Ishikawa (cell line): ENCODE results near the gene ADAMTS20.

Source experiments
- CEBPB ChIP-seq: IDR thresholded peaks from 2 replicates; pipeline ENCODE4 v1.6.1; 2012
- CREB1 ChIP-seq: IDR thresholded peaks from 2 replicates; pipeline ENCODE4 v1.6.1; 2012; ENCODE audit warnings: low read depth
- EGR1 ChIP-seq: IDR thresholded peaks from 2 replicates; pipeline ENCODE4 v1.6.1; 2012
- EP300 ChIP-seq: IDR thresholded peaks from 2 replicates; pipeline ENCODE4 v1.6.1; 2012; ENCODE audit warnings: borderline replicate concordance
- FOXM1 ChIP-seq: IDR thresholded peaks from 2 replicates; pipeline ENCODE4 v1.6.1; 2012; ENCODE audit warnings: low read depth, borderline replicate concordance
- NFIC ChIP-seq: IDR thresholded peaks from 2 replicates; pipeline ENCODE4 v1.6.1; 2012
- RAD21 ChIP-seq: IDR thresholded peaks from 2 replicates; pipeline ENCODE4 v1.6.1; 2012; ENCODE audit warnings: low read depth
- TAF1 ChIP-seq: IDR thresholded peaks from 2 replicates; pipeline ENCODE4 v1.6.1; 2012; ENCODE audit warnings: low read depth, mild to moderate bottlenecking
- TCF12 ChIP-seq: IDR thresholded peaks from 2 replicates; pipeline ENCODE4 v1.6.1; 2012; ENCODE audit warnings: low read depth
- TEAD4 ChIP-seq: IDR thresholded peaks from 2 replicates; pipeline ENCODE4 v1.6.1; 2012
- YY1 ChIP-seq: IDR thresholded peaks from 2 replicates; pipeline ENCODE4 v1.6.1; 2012; ENCODE audit warnings: low read depth
- ZBTB7A ChIP-seq: IDR thresholded peaks from 2 replicates; pipeline ENCODE4 v1.6.1; 2012; ENCODE audit warnings: low read depth
- TF ChIP-seq, protein P1 (sequence below): IDR thresholded peaks from 2 replicates; pipeline ENCODE4 v1.6.1; 2012
- TF ChIP-seq, protein P2 (sequence below): IDR thresholded peaks from 2 replicates; pipeline ENCODE4 v1.6.1; 2012
- TF ChIP-seq, protein P3 (sequence below): IDR thresholded peaks from 2 replicates; pipeline ENCODE4 v1.6.1; 2012; ENCODE audit warnings: low read depth, mild to moderate bottlenecking

Gene ADAMTS20

GRCh38 chr12:43315961-43316360 lies 236.0 kb downstream of the ADAMTS20 start:
- TF ChIP-seq YY1 (no peak), FOXM1 (no peak), CEBPB (no peak), EP300 (no peak), ZBTB7A (no peak), NFIC (no peak), TEAD4 (no peak)
- TF ChIP-seq, protein P1, sequence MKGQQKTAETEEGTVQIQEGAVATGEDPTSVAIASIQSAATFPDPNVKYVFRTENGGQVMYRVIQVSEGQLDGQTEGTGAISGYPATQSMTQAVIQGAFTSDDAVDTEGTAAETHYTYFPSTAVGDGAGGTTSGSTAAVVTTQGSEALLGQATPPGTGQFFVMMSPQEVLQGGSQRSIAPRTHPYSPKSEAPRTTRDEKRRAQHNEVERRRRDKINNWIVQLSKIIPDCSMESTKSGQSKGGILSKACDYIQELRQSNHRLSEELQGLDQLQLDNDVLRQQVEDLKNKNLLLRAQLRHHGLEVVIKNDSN: no peak

- TF ChIP-seq TAF1: no peak
- no peak for TF ChIP-seq NFIC
- TF ChIP-seq FOXM1: no peak
- no peak for TF ChIP-seq EGR1
Observed at GRCh38 chr12:43312991-43313505, 239.0 kb downstream of the ADAMTS20 start.

- no peak for TF ChIP-seq CREB1
- TF ChIP-seq RAD21: no peak
- TF ChIP-seq, protein P2, sequence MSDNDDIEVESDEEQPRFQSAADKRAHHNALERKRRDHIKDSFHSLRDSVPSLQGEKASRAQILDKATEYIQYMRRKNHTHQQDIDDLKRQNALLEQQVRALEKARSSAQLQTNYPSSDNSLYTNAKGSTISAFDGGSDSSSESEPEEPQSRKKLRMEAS: no peak
- TF ChIP-seq YY1: no peak
- no peak for TF ChIP-seq NFIC
- TF ChIP-seq EP300: no peak
Observed at GRCh38 chr12:43310596-43310995, 241.4 kb downstream of the ADAMTS20 start.

DNA sequence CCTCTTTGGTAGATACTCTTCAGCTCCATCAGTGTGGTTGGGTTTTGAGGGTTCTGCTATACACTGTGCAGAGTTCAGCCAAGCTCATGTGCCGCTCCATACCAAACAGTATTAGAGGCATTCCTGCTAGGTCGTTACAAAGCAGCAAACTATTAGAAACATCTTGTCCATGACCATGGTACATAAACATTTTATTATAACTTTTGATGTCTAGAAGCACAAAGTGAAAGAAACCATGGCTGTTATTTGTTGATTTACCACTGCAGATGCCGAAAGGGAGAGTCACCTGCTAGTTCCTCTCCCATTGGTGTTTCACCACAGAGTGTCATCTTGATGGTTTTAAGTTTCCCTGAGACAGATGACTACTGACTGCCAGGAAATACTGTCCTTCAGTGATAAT lies 242.0 kb downstream of the ADAMTS20 start:
- TF ChIP-seq ZBTB7A (no peak), RAD21 (no peak), FOXM1 (no peak), CREB1 (no peak), NFIC (no peak), EGR1 (no peak), TEAD4 (no peak), TCF12 (no peak)

- TF ChIP-seq FOXM1 (no peak), TEAD4 (no peak), CREB1 (no peak), TCF12 (no peak)
Observed at GRCh38 chr12:43308776-43309175, 243.2 kb downstream of the ADAMTS20 start.

DNA sequence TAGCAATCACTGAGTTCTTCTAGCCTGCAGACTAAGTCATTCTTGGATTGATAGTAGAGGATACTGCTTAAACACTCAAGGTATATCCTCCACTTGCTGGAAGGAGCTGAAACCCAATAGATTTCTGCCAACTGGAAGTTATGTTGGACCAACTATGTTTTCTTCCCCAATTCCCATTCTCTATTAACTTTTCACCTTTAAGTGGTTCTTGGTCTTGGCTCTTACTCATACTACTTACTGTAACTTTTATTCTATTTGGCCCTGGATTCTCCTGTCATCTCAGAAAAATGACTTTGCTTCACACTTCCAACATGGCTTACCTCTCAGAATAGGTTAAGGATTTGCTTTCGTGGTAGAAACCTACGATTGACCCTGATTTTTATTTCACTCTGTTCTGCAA lies 244.9 kb downstream of the ADAMTS20 start:
- TF ChIP-seq CREB1: no peak
- no peak for TF ChIP-seq EGR1
- no peak for TF ChIP-seq FOXM1
- no peak for TF ChIP-seq TCF12
- no peak for TF ChIP-seq EP300
- TF ChIP-seq, protein P1: no peak
- no peak for TF ChIP-seq RAD21
- TF ChIP-seq, protein P3, sequence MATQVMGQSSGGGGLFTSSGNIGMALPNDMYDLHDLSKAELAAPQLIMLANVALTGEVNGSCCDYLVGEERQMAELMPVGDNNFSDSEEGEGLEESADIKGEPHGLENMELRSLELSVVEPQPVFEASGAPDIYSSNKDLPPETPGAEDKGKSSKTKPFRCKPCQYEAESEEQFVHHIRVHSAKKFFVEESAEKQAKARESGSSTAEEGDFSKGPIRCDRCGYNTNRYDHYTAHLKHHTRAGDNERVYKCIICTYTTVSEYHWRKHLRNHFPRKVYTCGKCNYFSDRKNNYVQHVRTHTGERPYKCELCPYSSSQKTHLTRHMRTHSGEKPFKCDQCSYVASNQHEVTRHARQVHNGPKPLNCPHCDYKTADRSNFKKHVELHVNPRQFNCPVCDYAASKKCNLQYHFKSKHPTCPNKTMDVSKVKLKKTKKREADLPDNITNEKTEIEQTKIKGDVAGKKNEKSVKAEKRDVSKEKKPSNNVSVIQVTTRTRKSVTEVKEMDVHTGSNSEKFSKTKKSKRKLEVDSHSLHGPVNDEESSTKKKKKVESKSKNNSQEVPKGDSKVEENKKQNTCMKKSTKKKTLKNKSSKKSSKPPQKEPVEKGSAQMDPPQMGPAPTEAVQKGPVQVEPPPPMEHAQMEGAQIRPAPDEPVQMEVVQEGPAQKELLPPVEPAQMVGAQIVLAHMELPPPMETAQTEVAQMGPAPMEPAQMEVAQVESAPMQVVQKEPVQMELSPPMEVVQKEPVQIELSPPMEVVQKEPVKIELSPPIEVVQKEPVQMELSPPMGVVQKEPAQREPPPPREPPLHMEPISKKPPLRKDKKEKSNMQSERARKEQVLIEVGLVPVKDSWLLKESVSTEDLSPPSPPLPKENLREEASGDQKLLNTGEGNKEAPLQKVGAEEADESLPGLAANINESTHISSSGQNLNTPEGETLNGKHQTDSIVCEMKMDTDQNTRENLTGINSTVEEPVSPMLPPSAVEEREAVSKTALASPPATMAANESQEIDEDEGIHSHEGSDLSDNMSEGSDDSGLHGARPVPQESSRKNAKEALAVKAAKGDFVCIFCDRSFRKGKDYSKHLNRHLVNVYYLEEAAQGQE: no peak
- no peak for TF ChIP-seq ZBTB7A
- no peak for TF ChIP-seq TEAD4
- TF ChIP-seq NFIC: no peak

GRCh38 chr12:43306066-43306465 lies 245.9 kb downstream of the ADAMTS20 start:
- TF ChIP-seq, protein P2: no peak
- peak; percentile 54; the same call in 1 of the 2 replicates for TF ChIP-seq CEBPB

GRCh38 chr12:43305065-43305464 lies 246.9 kb downstream of the ADAMTS20 start:
- TF ChIP-seq YY1 (no peak), EGR1 (no peak), TCF12 (no peak), EP300 (no peak)
- TF ChIP-seq, protein P2: no peak
